Measurements from ENCODE around the gene UCN3. TPM values are rescaled to one million over a fixed set of nuclear protein-coding genes. Genes with fewer than 3 reads are reported as not detected.
"Not testable (repeated sequence)": the region's sequence is repeated elsewhere in the genome, so short reads cannot be mapped to it uniquely, and the experiment has no call there.

The UCN3 gene
- total RNA-seq, 4 donors from 2014 or later = not detected

DNA sequence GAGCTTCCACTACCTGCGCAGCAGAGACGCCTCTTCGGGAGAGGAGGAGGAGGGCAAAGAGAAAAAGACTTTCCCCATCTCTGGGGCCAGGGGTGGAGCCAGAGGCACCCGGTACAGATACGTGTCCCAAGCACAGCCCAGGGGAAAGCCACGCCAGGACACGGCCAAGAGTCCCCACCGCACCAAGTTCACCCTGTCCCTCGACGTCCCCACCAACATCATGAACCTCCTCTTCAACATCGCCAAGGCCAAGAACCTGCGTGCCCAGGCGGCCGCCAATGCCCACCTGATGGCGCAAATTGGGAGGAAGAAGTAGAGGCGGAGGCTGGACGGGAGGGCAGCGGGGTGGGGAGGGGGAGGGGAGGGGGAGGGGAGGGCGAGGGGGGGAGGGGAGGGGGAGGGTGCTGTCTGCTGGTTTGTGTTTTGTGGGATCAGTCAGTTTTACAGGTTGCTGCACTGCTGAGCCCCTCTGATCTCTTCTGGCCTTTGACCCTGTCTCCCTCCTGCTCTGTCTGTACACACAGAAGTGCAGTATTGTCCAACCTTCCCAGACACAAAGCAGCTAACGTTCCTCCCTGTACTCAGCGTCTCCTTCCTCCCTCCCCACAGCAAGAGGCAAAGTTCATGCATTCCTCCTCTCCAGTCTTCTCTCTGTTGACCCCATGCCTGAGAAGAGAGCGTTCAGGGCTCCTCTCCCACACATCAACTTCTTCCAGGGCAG is 9.3 kb downstream of the UCN3 start:
- TF ChIP-seq, protein P1, sequence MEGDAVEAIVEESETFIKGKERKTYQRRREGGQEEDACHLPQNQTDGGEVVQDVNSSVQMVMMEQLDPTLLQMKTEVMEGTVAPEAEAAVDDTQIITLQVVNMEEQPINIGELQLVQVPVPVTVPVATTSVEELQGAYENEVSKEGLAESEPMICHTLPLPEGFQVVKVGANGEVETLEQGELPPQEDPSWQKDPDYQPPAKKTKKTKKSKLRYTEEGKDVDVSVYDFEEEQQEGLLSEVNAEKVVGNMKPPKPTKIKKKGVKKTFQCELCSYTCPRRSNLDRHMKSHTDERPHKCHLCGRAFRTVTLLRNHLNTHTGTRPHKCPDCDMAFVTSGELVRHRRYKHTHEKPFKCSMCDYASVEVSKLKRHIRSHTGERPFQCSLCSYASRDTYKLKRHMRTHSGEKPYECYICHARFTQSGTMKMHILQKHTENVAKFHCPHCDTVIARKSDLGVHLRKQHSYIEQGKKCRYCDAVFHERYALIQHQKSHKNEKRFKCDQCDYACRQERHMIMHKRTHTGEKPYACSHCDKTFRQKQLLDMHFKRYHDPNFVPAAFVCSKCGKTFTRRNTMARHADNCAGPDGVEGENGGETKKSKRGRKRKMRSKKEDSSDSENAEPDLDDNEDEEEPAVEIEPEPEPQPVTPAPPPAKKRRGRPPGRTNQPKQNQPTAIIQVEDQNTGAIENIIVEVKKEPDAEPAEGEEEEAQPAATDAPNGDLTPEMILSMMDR (IDR thresholded peaks at IDR 0.05) = no peak
- no peak for TF ChIP-seq POLR2A (IDR thresholded peaks at IDR 0.05)
- DNase-seq = no peak
- no peaks in the 10 kb centered on the region for H3K27me3 ChIP-seq
- no peak overlapping the region for H3K27ac ChIP-seq
- no peak overlapping the region for H3K4me3 ChIP-seq
- intact Hi-C loops (cut with DNase I; ENCODE audit: low total_unique reads) = no loop called here
- H3K4me1 ChIP-seq = no peaks in the 10 kb centered on the region
- no peaks in the 10 kb centered on the region for H3K9me3 ChIP-seq
- H3K36me3 ChIP-seq = no peaks in the 10 kb centered on the region

DNA sequence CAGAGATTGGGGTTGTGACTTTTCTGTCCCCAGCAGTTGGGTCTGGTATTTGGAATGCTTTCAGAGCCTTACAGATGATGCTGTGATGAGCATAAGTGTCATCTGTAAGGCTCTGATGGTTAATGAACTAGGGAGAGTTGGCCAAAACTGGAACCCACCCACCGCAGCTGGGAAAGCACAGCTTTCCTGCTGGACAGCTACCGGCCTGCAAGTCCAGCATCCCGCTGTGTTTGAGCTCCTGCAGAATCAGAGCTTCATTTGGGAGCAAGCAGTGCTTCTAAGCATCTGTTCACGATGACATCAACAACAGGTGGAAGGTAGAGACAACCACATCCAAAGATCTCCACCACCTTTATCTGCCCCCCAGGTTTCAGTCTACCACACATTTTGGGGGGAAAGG is 11.7 kb downstream of the UCN3 start:
- Histone ChIP-seq H3K4me3 (no peak overlapping the region), H3K9me3 (no peaks in the 10 kb centered on the region), H3K36me3 (no peaks in the 10 kb centered on the region), H3K27me3 (no peaks in the 10 kb centered on the region), H3K27ac (no peak overlapping the region), H3K4me1 (no peaks in the 10 kb centered on the region)
- intact Hi-C loops (cut with DNase I; ENCODE audit: low total_unique reads) = no loop called here
- TF ChIP-seq, protein P1 (IDR thresholded peaks at IDR 0.05) = no peak
- TF ChIP-seq POLR2A (IDR thresholded peaks at IDR 0.05) = no peak
- no peak for DNase-seq

DNA sequence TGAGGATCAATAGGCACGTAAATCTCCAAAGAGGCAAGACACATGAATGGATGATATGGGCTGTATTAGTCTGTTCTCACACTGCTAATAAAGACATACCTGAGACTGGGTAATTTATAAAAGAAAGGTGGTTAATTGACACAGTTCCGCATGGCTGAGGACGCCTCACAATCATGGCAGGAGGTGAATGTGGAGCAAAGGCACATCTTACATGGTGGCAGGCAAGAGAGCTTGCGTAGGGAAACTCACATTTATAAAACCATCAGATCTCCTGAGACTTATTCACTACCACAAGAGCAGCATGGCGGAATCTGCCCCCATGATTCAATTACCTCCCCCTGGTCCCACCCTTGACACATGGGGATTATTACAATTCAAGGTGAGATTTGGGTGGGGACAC is 14.4 kb downstream of the UCN3 start:
- H3K4me3 ChIP-seq; DNase-seq; intact Hi-C loops (cut with DNase I; ENCODE audit: low total_unique reads): not testable (repeated sequence)

DNA sequence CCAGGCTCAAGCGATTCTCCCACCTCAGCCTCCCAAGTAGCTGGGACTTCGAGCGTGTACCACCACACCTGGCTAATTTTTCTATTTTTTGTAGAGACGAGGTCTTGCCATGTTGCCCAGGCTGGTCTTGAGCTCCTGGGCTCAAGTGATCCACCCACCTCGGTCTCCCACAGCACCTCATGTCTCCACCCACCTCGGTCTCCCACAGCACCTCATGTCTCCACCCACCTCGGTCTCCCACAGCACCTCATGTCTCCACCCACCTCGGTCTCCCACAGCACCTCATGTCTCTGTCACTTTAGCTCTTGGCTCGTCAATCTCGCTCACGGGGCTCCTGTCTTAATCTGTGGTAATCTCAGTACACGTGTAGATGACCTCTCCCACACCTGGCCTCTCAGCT is 15.6 kb downstream of the UCN3 start:
- H3K27me3 ChIP-seq; H3K4me3 ChIP-seq; H3K4me1 ChIP-seq; H3K27ac ChIP-seq; intact Hi-C loops (cut with DNase I; ENCODE audit: low total_unique reads); H3K36me3 ChIP-seq; DNase-seq; H3K9me3 ChIP-seq: not testable (repeated sequence)

More for the DNA sequence above, 14.4 kb downstream of the UCN3 start:
- H3K4me1 ChIP-seq, H3K36me3 ChIP-seq, H3K9me3 ChIP-seq, H3K27me3 ChIP-seq, H3K27ac ChIP-seq: not testable (repeated sequence)

DNA sequence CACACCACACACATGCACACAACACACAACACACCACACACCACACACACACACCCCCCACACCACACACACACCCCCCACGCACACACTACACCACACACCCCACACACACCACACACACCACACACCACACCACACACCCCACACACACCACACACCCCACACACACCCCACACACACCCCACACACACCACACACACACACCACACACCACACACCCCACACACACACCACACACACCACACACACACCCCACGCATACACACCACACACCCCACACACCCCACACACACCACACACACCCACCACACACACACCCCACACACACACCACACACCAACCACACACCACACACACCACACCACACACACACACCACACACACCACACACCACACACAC is 16.4 kb downstream of the UCN3 start:
- TF ChIP-seq, protein P1 (IDR thresholded peaks at IDR 0.05) = no peak
- no peak for TF ChIP-seq POLR2A (IDR thresholded peaks at IDR 0.05)
- Histone ChIP-seq H3K27ac (no peak overlapping the region), H3K4me3 (no peak overlapping the region), H3K27me3 (no peaks in the 10 kb centered on the region), H3K9me3 (no peaks in the 10 kb centered on the region), H3K4me1 (no peaks in the 10 kb centered on the region), H3K36me3 (no peaks in the 10 kb centered on the region)
- no peak for DNase-seq
- intact Hi-C loops (cut with DNase I; ENCODE audit: low total_unique reads) = no loop called here

DNA sequence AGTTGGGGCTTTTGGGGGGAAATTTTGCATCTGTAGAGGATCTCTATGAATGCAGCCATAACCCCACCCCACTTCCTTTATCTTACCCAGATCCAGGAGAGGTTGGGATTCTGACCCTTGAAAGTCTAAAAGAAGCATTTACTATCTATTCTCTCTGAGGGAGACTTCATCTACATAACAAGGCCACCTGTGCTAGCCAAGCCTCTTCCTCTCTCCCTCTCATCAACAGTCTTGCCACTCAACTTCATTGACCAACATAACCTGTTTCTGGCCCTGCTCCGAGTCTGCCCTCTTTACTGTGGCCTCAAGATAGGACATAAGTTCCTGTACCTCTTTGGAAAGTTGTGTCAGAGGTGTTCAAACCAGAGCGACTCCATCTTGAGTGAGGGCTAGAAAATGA is 20.5 kb downstream of the UCN3 start:
- H3K27me3 ChIP-seq = no peaks in the 10 kb centered on the region

More for the DNA sequence above, 20.5 kb downstream of the UCN3 start:
- TF ChIP-seq POLR2A (IDR thresholded peaks at IDR 0.05) = no peak
- TF ChIP-seq, protein P1 (IDR thresholded peaks at IDR 0.05) = no peak
- Histone ChIP-seq H3K9me3 (no peaks in the 10 kb centered on the region), H3K4me1 (no peaks in the 10 kb centered on the region), H3K4me3 (no peak overlapping the region), H3K36me3 (no peaks in the 10 kb centered on the region), H3K27ac (no peak overlapping the region)
- intact Hi-C loops (cut with DNase I; ENCODE audit: low total_unique reads) = no loop called here
- DNase-seq = no peak

Data from uterus (tissue), 4 donors.